Vagina (tissue), 2 donors: ENCODE data around the gene CTSS. TPM values are rescaled to one million over a fixed set of nuclear protein-coding genes. Genes with fewer than 3 reads are reported as not detected.

Experiments used
- DNase-seq, 2 donors: peaks; one replicate each; pipeline ENCODE4 v3.0.0-alpha.2; 2017; ENCODE audit errors: extremely low spot score in 2 of 2
- H3K27ac ChIP-seq: fragments of 200-600 bp; sonication (generic); one replicate; pipeline ENCODE4 v1.5.1; 2019
- H3K27me3 ChIP-seq: fragments of 200-600 bp; sonication (generic); one replicate; pipeline ENCODE4 v1.5.1; 2019
- H3K36me3 ChIP-seq, 2 donors: fragments of 200-600 bp; sonication (generic); one replicate each; pipeline ENCODE4 v1.5.1; 2017 to 2019
- H3K4me1 ChIP-seq: fragments of 200-600 bp; sonication (generic); one replicate; pipeline ENCODE4 v1.5.1; 2019
- H3K4me3 ChIP-seq, 2 donors: fragments of 200-600 bp; sonication (generic); 1 replicate in 1 of 2; 2 replicates in 1 of 2; pipeline ENCODE4 v1.5.1; 2016 to 2019
- H3K9me3 ChIP-seq: fragments of 200-600 bp; sonication (generic); one replicate; pipeline ENCODE4 v1.5.1; 2019
- CTCF ChIP-seq, 3 experiments: fragments of 450-650 bp in 2 of 3; fragments of 200-600 bp in 1 of 3; sonication (generic) in 1 of 3; IDR thresholded peaks; one replicate each; pipeline ENCODE4 v1.5.1; 2017 to 2019; ENCODE audit warnings: antibody characterized with exemption in 3 of 3, mild to moderate bottlenecking in 2 of 3, moderate library complexity in 2 of 3
- POLR2A ChIP-seq, 2 donors: fragments of 450-650 bp; IDR thresholded peaks; one replicate each; pipeline ENCODE4 v1.6.1; 2017; ENCODE audit warnings: antibody characterized with exemption in 2 of 2, mild to moderate bottlenecking in 2 of 2, moderate library complexity in 2 of 2
- POLR2AphosphoS5 ChIP-seq, 2 donors: sonication (generic); formaldehyde crosslinking; IDR thresholded peaks; one replicate each; pipeline ENCODE4 v1.9.0; 2017; ENCODE audit warnings: antibody characterized with exemption in 2 of 2, mild to moderate bottlenecking in 2 of 2, low read depth in 1 of 2; ENCODE audit not compliant: insufficient read depth in 1 of 2
- intact Hi-C: fragments of 100-400 bp; cut with DNase I; formaldehyde crosslinking; loops from one replicate; pipeline ENCODE4 v1.15.1; 2023
- total RNA-seq: library from RNA; depleted of rRNA; stranded (reverse); fragments of >200 nt; gene quantifications from one replicate; pipeline ENCODE4 v1.2.3, GENCODE V29; 2016

CTSS gene
- total RNA-seq, 1 donor from 2014 or later = 34.1 TPM

- peaks cover 10% of the 10 kb centered on the region for H3K4me1 ChIP-seq
- TF ChIP-seq POLR2AphosphoS5 (IDR thresholded peaks at IDR 0.05; ENCODE audit: insufficient read depth in 1 of 2, low read depth in 1 of 2) (peak in 1 of 2 donors; percentile 76), POLR2A (IDR thresholded peaks at IDR 0.05) (no peak), CTCF (IDR thresholded peaks at IDR 0.05) (no peak)
Observed at GRCh38 chr1:150808846-150809245, 43.3 kb upstream of the CTSS start.

GRCh38 chr1:150808121-150808520 lies 42.5 kb upstream of the CTSS start, which contains the start of gene CTSK:
Gene CTSK (minus strand): TSS chr1:150808260. CDS start chr1:150806805, 1,455 bp downstream.
- Histone ChIP-seq H3K27ac (peak within 1 kb of the TSS; percentile 85), H3K4me3 (peak within 1 kb of the TSS; percentile 45), H3K36me3 (peaks cover 0 to 25% of the 10 kb centered on the region in 2 donors), H3K27me3 (no peaks in the 10 kb centered on the region), H3K4me1 (peaks cover 10% of the 10 kb centered on the region), H3K9me3 (no peaks in the 10 kb centered on the region)
- TF ChIP-seq POLR2AphosphoS5 (IDR thresholded peaks at IDR 0.05; ENCODE audit: insufficient read depth in 1 of 2, low read depth in 1 of 2) (peak in 1 of 2 donors; percentile 10), POLR2A (IDR thresholded peaks at IDR 0.05) (peak in 1 of 2 donors; percentile 33), CTCF (IDR thresholded peaks at IDR 0.05) (no peak)
- intact Hi-C loops = no loop called here
- no peak for DNase-seq

More at GRCh38 chr1:150808846-150809245, 43.3 kb upstream of the CTSS start:
- Histone ChIP-seq H3K36me3 (peaks cover 0 to 25% of the 10 kb centered on the region in 2 donors), H3K9me3 (no peaks in the 10 kb centered on the region), H3K4me3 (peak overlapping the region; percentile 45), H3K27ac (peak overlapping the region; percentile 85), H3K27me3 (no peaks in the 10 kb centered on the region)
- no peak for DNase-seq
- intact Hi-C loops = no loop called here

GRCh38 chr1:150807249-150808023 lies 41.9 kb upstream of the CTSS start:
- no peaks in the 10 kb centered on the region for H3K9me3 ChIP-seq
- TF ChIP-seq POLR2AphosphoS5 (IDR thresholded peaks at IDR 0.05; ENCODE audit: insufficient read depth in 1 of 2, low read depth in 1 of 2) = no peak
- no peak for TF ChIP-seq CTCF (IDR thresholded peaks at IDR 0.05)
- intact Hi-C loops = no loop called here
- no peak for DNase-seq
- peaks cover 0 to 22% of the 10 kb centered on the region in 2 donors for H3K36me3 ChIP-seq
- peak overlapping the region; percentile 83 for H3K27ac ChIP-seq
- no peaks in the 10 kb centered on the region for H3K27me3 ChIP-seq
- H3K4me1 ChIP-seq = peaks cover 10% of the 10 kb centered on the region
- peak overlapping the region; percentile 45 for H3K4me3 ChIP-seq

GRCh38 chr1:150805899-150806298 lies 40.3 kb upstream of the CTSS start:
- TF ChIP-seq POLR2AphosphoS5 (IDR thresholded peaks at IDR 0.05; ENCODE audit: insufficient read depth in 1 of 2, low read depth in 1 of 2) = no peak
- TF ChIP-seq POLR2A (IDR thresholded peaks at IDR 0.05) = no peak
- TF ChIP-seq CTCF (IDR thresholded peaks at IDR 0.05) = no peak
- peak overlapping the region; percentile 83 for H3K27ac ChIP-seq

GRCh38 chr1:150804671-150805070 lies 39.1 kb upstream of the CTSS start:
- Histone ChIP-seq H3K27me3 (no peaks in the 10 kb centered on the region), H3K27ac (peak overlapping the region; percentile 83), H3K9me3 (no peaks in the 10 kb centered on the region), H3K4me3 (no peak overlapping the region), H3K4me1 (peaks cover 6% of the 10 kb centered on the region), H3K36me3 (peaks cover 0 to 24% of the 10 kb centered on the region in 2 donors)
- no peak for DNase-seq
- no peak for TF ChIP-seq CTCF (IDR thresholded peaks at IDR 0.05)
- no peak for TF ChIP-seq POLR2A (IDR thresholded peaks at IDR 0.05)
- no peak for TF ChIP-seq POLR2AphosphoS5 (IDR thresholded peaks at IDR 0.05; ENCODE audit: insufficient read depth in 1 of 2, low read depth in 1 of 2)
- intact Hi-C loops = no loop called here

More at GRCh38 chr1:150805899-150806298, 40.3 kb upstream of the CTSS start:
- intact Hi-C loops = no loop called here
- no peak for DNase-seq
- peaks cover 0 to 23% of the 10 kb centered on the region in 2 donors for H3K36me3 ChIP-seq
- H3K9me3 ChIP-seq = no peaks in the 10 kb centered on the region
- peaks cover 10% of the 10 kb centered on the region for H3K4me1 ChIP-seq
- H3K27me3 ChIP-seq = no peaks in the 10 kb centered on the region
- H3K4me3 ChIP-seq = peak overlapping the region; percentile 45
